Thyroid gland (tissue), 4 donors: ENCODE measurements around the gene LAMC1.

Source experiments
- CTCF ChIP-seq, 6 experiments: fragments of 200-600 bp in 3 of 6; fragments of 450-650 bp in 3 of 6; sonication (generic) in 3 of 6; IDR thresholded peaks; one replicate each; pipeline ENCODE4 v1.5.1; 2016 to 2019; ENCODE audit warnings: antibody characterized with exemption in 6 of 6, mild to moderate bottlenecking in 2 of 6, inconsistent platforms in 1 of 6, moderate library complexity in 1 of 6
- POLR2A ChIP-seq, 2 donors: fragments of 450-650 bp; IDR thresholded peaks; one replicate each; pipeline ENCODE4 v1.6.1; 2017; ENCODE audit warnings: antibody characterized with exemption in 2 of 2, mild to moderate bottlenecking in 2 of 2, moderate library complexity in 1 of 2

GRCh38 chr1:183185941-183186490 lies 162.8 kb downstream of the LAMC1 start, which contains the start of gene LAMC2:
- TF ChIP-seq CTCF (IDR thresholded peaks at IDR 0.05) = peak; percentile 24 to 60 (median 54)
- peak; percentile 14 to 81 for TF ChIP-seq POLR2A (IDR thresholded peaks at IDR 0.05)
